H1 (cell line): Measurements from ENCODE around the gene TMEM163. TPM values are rescaled to one million over a fixed set of nuclear protein-coding genes. Genes with fewer than 3 reads are reported as not detected.

Experiments used
- CTCF ChIA-PET: fragments of 300-600 bp; sonication (Branson Sonifier 250); formaldehyde crosslinking; loops from one replicate; lab custom pipeline; 2021; ENCODE audit not compliant: partially characterized antibody; lab: Charles Lee
- POLR2A ChIA-PET: fragments of 300-600 bp; sonication (Branson Sonifier 250); formaldehyde crosslinking; loops from one replicate; lab custom pipeline; 2021; ENCODE audit warnings: inconsistent platforms; ENCODE audit not compliant: partially characterized antibody; lab: Charles Lee
- DNase-seq, 2 experiments: peaks; one replicate each; pipeline versions ENCODE4 v3.0.0 to v3.0.0-alpha.2; 2010 to 2022; ENCODE audit warnings: low spot score in 2 of 2, low read depth in 1 of 2, mixed read lengths in 1 of 2
- FAIRE-seq: peaks from 2 replicates; lab custom pipeline; 2011; peaks lifted over from hg19 to GRCh38; lab: Jason Lieb, UNC
- H2AFZ ChIP-seq: 2 replicates; pipeline ENCODE4 v1.8.1; 2012; ENCODE audit warnings: low read length, inconsistent platforms
- H2AK5ac ChIP-seq: 2 replicates; pipeline ENCODE4 v1.6.1; 2013; ENCODE audit warnings: low read depth, low read length
- H2BK120ac ChIP-seq: replicated peaks from 2 replicates; pipeline ENCODE3; 2013; ENCODE audit warnings: low read depth, low read length, inconsistent platforms
- H2BK12ac ChIP-seq: 2 replicates; pipeline ENCODE4 v1.6.1; 2013; ENCODE audit warnings: low read depth, low read length
- H2BK15ac ChIP-seq: 2 replicates; pipeline ENCODE4 v1.6.1; 2013; ENCODE audit warnings: low read length
- H2BK20ac ChIP-seq: 2 replicates; pipeline ENCODE4 v1.6.1; 2013; ENCODE audit warnings: low read length
- H2BK5ac ChIP-seq: 2 replicates; pipeline ENCODE4 v1.6.1; 2013; ENCODE audit warnings: low read depth, low read length
- H3K14ac ChIP-seq: 2 replicates; pipeline ENCODE4 v1.6.1; 2013; ENCODE audit warnings: inconsistent platforms; ENCODE audit not compliant: insufficient read length
- H3K18ac ChIP-seq: 2 replicates; pipeline ENCODE4 v1.6.1; 2013; ENCODE audit warnings: low read length; ENCODE audit errors: extremely low read depth
- H3K23ac ChIP-seq: 2 replicates; pipeline ENCODE4 v1.6.1; 2013; ENCODE audit warnings: inconsistent platforms; ENCODE audit not compliant: insufficient read length
- H3K23me2 ChIP-seq: 2 replicates; pipeline ENCODE4 v1.6.1; 2013; ENCODE audit warnings: low read depth, low read length
- H3K27ac ChIP-seq: 2 replicates; pipeline ENCODE4 v1.6.1; 2011; ENCODE audit warnings: low read depth, low read length, inconsistent platforms
- H3K27me3 ChIP-seq, 4 experiments: replicated peaks in 1 of 4; 1 replicate in 1 of 4; 2 replicates in 3 of 4; pipeline versions ENCODE4 v1.6.1 to v1.8.1; 2011 to 2013; ENCODE audit warnings: low read length in 3 of 4, mild to moderate bottlenecking in 3 of 4, inconsistent platforms in 2 of 4, mixed read lengths in 2 of 4, moderate library complexity in 1 of 4; ENCODE audit not compliant: control insufficient read depth in 3 of 4, insufficient read depth in 3 of 4; ENCODE audit errors: extremely low read depth in 1 of 4
- H3K36me3 ChIP-seq, 4 experiments: 2 replicates each; pipeline versions ENCODE4 v1.6.1 to v1.8.1; 2011 to 2013; ENCODE audit warnings: mild to moderate bottlenecking in 4 of 4, low read length in 3 of 4, moderate library complexity in 2 of 4, control low read depth in 1 of 4, inconsistent platforms in 1 of 4; ENCODE audit not compliant: insufficient read depth in 4 of 4, control insufficient read depth in 2 of 4
- H3K4ac ChIP-seq: replicated peaks from 2 replicates; pipeline ENCODE3; 2013; ENCODE audit warnings: low read length, low read depth, mixed read lengths, inconsistent platforms; ENCODE audit not compliant: insufficient read length
- H3K4me1 ChIP-seq, 4 experiments: replicated peaks in 1 of 4; 1 replicate in 1 of 4; 2 replicates in 3 of 4; pipeline versions ENCODE4 v1.6.1 to v1.8.1; 2011 to 2013; ENCODE audit warnings: low read length in 3 of 4, inconsistent platforms in 2 of 4, mixed read lengths in 1 of 4; ENCODE audit not compliant: insufficient read depth in 4 of 4, control insufficient read depth in 3 of 4
- H3K4me2 ChIP-seq, 2 experiments: 2 replicates each; pipeline versions ENCODE4 v1.6.1 to v1.8.1; 2011 to 2013; ENCODE audit warnings: low read depth in 2 of 2, low read length in 2 of 2, control low read depth in 1 of 2, inconsistent platforms in 1 of 2, mild to moderate bottlenecking in 1 of 2; ENCODE audit not compliant: insufficient read depth in 1 of 2
- H3K4me3 ChIP-seq, 4 experiments: fragments of 200-600, 300-600 bp in 1 of 4; sonication (generic), shearing (Covaris generic), sonication (Bioruptor Twin) in 1 of 4; 2 replicates each; pipeline versions ENCODE4 v1.5.1 to v1.8.1; 2011 to 2016; ENCODE audit warnings: low read length in 4 of 4, low read depth in 3 of 4, control low read depth in 2 of 4, inconsistent platforms in 2 of 4, mild to moderate bottlenecking in 2 of 4, mixed read lengths in 1 of 4, moderate library complexity in 1 of 4; ENCODE audit not compliant: insufficient read depth in 2 of 4; ENCODE audit errors: extremely low read depth in 1 of 4
- H3K56ac ChIP-seq: replicated peaks from 2 replicates; pipeline ENCODE3; 2013; ENCODE audit warnings: low read depth, mild to moderate bottlenecking, mixed read lengths, low read length, inconsistent platforms; ENCODE audit not compliant: insufficient read length
- H3K79me1 ChIP-seq: 2 replicates; pipeline ENCODE4 v1.6.1; 2013; ENCODE audit warnings: low read depth, low read length, control low read depth
- H3K79me2 ChIP-seq, 2 experiments: 2 replicates each; pipeline versions ENCODE4 v1.6.1 to v1.8.1; 2012 to 2013; ENCODE audit warnings: low read length in 2 of 2, mild to moderate bottlenecking in 2 of 2, inconsistent platforms in 1 of 2; ENCODE audit not compliant: insufficient read depth in 2 of 2, control insufficient read depth in 1 of 2
- H3K9ac ChIP-seq, 4 experiments: replicated peaks in 1 of 4; 1 replicate in 1 of 4; 2 replicates in 3 of 4; pipeline versions ENCODE4 v1.6.1 to v1.8.1; 2011 to 2013; ENCODE audit warnings: low read depth in 3 of 4, low read length in 3 of 4, control low read depth in 2 of 4, mild to moderate bottlenecking in 2 of 4, moderate library complexity in 2 of 4, inconsistent platforms in 1 of 4; ENCODE audit errors: extremely low read depth in 1 of 4
- H3K9me3 ChIP-seq, 2 experiments: 2 replicates each; pipeline versions ENCODE4 v1.6.1 to v1.8.1; 2012 to 2013; ENCODE audit warnings: mild to moderate bottlenecking in 2 of 2, moderate library complexity in 2 of 2, control low read depth in 1 of 2, inconsistent platforms in 1 of 2, low read depth in 1 of 2, low read length in 1 of 2, mixed read lengths in 1 of 2; ENCODE audit not compliant: insufficient read depth in 2 of 2
- H4K20me1 ChIP-seq, 2 experiments: replicated peaks in 1 of 2; 2 replicates each; pipeline versions ENCODE3 to v1.8.1; 2011 to 2013; ENCODE audit warnings: inconsistent platforms in 2 of 2, low read length in 2 of 2, mild to moderate bottlenecking in 1 of 2; ENCODE audit not compliant: insufficient read depth in 2 of 2, control insufficient read depth in 1 of 2
- H4K5ac ChIP-seq: 2 replicates; pipeline ENCODE4 v1.6.1; 2013; ENCODE audit warnings: low read length, low read depth, mixed read lengths, inconsistent platforms; ENCODE audit not compliant: insufficient read length
- H4K8ac ChIP-seq: 2 replicates; pipeline ENCODE4 v1.8.0; 2013; ENCODE audit warnings: mild to moderate bottlenecking, moderate library complexity, low read length, inconsistent platforms; ENCODE audit not compliant: insufficient read depth; ENCODE audit errors: extremely low read depth
- H4K91ac ChIP-seq: replicated peaks from 2 replicates; pipeline ENCODE3; 2013; ENCODE audit warnings: low read length, mixed read lengths, inconsistent platforms; ENCODE audit not compliant: insufficient read length
- EZH2 ChIP-seq: fragments of 200-600 bp; sonication (generic); IDR thresholded peaks from 2 replicates; pipeline ENCODE4 v1.7.1; 2012; ENCODE audit warnings: low read depth, mild to moderate bottlenecking, moderate library complexity, low read length, inconsistent platforms; ENCODE audit not compliant: severe bottlenecking
- JUND ChIP-seq: IDR thresholded peaks from 2 replicates; pipeline ENCODE4 v1.6.1; 2011; ENCODE audit warnings: mild to moderate bottlenecking, improper control_type of control experiment, low read length
- NRF1 ChIP-seq: IDR thresholded peaks from 2 replicates; pipeline ENCODE4 v1.6.1; 2011; ENCODE audit warnings: mild to moderate bottlenecking, low read depth, low read length, improper control_type of control experiment
- SIX5 ChIP-seq: IDR thresholded peaks from 2 replicates; pipeline ENCODE4 v1.6.1; 2011; ENCODE audit warnings: mild to moderate bottlenecking, low read depth, low read length
- whole genome bisulfite sequencing, 2 experiments: shearing (Covaris generic) in 1 of 2; methylation state at CpG; one replicate each; pipeline versions ENCODE4 v1.1.6 to v1.1.7; 2013 to 2015; ENCODE audit warnings: low lambda C conversion rate in 2 of 2, mixed read lengths in 2 of 2, inconsistent platforms in 1 of 2, low coverage in 1 of 2, missing lambda C conversion rate in 1 of 2; ENCODE audit not compliant: insufficient replicate concordance in 2 of 2, insufficient coverage in 1 of 2, insufficient read length in 1 of 2; ENCODE audit errors: extremely low coverage in 1 of 2, missing lambda C conversion rate in 1 of 2; 5-methylcytosine and 5-hydroxymethylcytosine counted together
- polyA plus RNA-seq, 7 experiments: library from polyadenylated mRNA; depleted of rRNA in 3 of 7; stranded (reverse) in 5 of 7; unstranded in 2 of 7; fragments of >200 nt in 5 of 7; fragments of 200-250 nt in 2 of 7; gene quantifications; 1 replicate in 5 of 7; 2 replicates in 1 of 7; 4 replicates in 1 of 7; pipeline versions ENCODE4 v1.2.1 to v1.2.3, GENCODE V29; 2011 to 2013; ENCODE audit warnings: missing spikeins in 2 of 7, mixed read lengths in 2 of 7
- total RNA-seq: library from RNA; stranded (reverse); fragmentation: NEBNext Ultra II Directional; extraction: Animal tissue kit (Norgen Biotek cat#: 25700); gene quantifications from 2 replicates; pipeline ENCODE4 v1.2.1, GENCODE V29; 2021

TMEM163 gene
- total and polyA plus RNA-seq, 2 of the 8 experiments (the other 6 are each of a cell fraction or from before 2014, with no cell fraction given) = 2.8 to 3.2 TPM

- FAIRE-seq (no peak), DNase-seq (no peak)
- no peak overlapping the region for H2BK12ac ChIP-seq
- no peak overlapping the region for H2BK20ac ChIP-seq
- no peaks in the 10 kb centered on the region for H3K27me3 ChIP-seq
- H4K91ac ChIP-seq = no peak overlapping the region
- no peak overlapping the region for H3K4ac ChIP-seq
- H3K27ac ChIP-seq = no peak overlapping the region
- no peak overlapping the region for H4K5ac ChIP-seq
- no peak overlapping the region for H2BK120ac ChIP-seq
- H2BK15ac ChIP-seq = no peak overlapping the region
- H4K20me1 ChIP-seq = no peaks in the 10 kb centered on the region
- H3K56ac ChIP-seq = no peak overlapping the region
- H3K18ac ChIP-seq = no peak overlapping the region
- ChIA-PET POLR2A (no interaction called here), CTCF (no interaction called here)
- H3K23me2 ChIP-seq = no peaks in the 10 kb centered on the region
- H2AK5ac ChIP-seq = no peak overlapping the region
- H3K79me2 ChIP-seq = no peaks in the 10 kb centered on the region
- no peak overlapping the region for H3K4me2 ChIP-seq
- H4K8ac ChIP-seq = no peak overlapping the region
- TF ChIP-seq JUND (no peak), NRF1 (no peak), SIX5 (no peak), EZH2 (no peak)
- no peaks in the 10 kb centered on the region for H3K9me3 ChIP-seq
- H3K4me1 ChIP-seq = no peaks in the 10 kb centered on the region
- H3K14ac ChIP-seq = no peak overlapping the region
- no peak overlapping the region for H3K4me3 ChIP-seq
- WGBS, 2 experiments = 75% methylated on average over 1 of the region's 1 CpG; no CpG with 5 or more reads in 1 of the 2 experiments
- H2BK5ac ChIP-seq = no peak overlapping the region
- H3K9ac ChIP-seq = no peak overlapping the region
- no peak overlapping the region for H2AFZ ChIP-seq
- H3K23ac ChIP-seq = no peak overlapping the region
- H3K79me1 ChIP-seq = no peaks in the 10 kb centered on the region
- H3K36me3 ChIP-seq = no peaks in the 10 kb centered on the region
Measured at GRCh38 chr2:134642938-134643337, 75.9 kb downstream of the TMEM163 start.
